Endothelial cell of umbilical vein (primary cell): ENCODE data around the gene NMRAL1. TPM values are rescaled to one million over a fixed set of nuclear protein-coding genes. Genes with fewer than 3 reads are reported as not detected.

Experiments
- BruUV-seq: library from RNA; stranded (reverse); fragments of 400-500 nt; replicated peaks from 2 replicates; lab custom pipeline; 2021; lab: Mats Ljungman, UMichigan
- CTCF ChIA-PET: fragments of 300-600, 350-600 bp; sonication (Branson Sonifier 250); formaldehyde crosslinking; loops from one replicate; lab custom pipeline; 2021; ENCODE audit warnings: antibody characterized with exemption, inconsistent platforms; lab: Charles Lee
- POLR2A ChIA-PET: fragments of 300-600, 350-600 bp; sonication (Branson Sonifier 250); formaldehyde crosslinking; loops from one replicate; lab custom pipeline; 2021; ENCODE audit warnings: antibody characterized with exemption, inconsistent platforms; lab: Charles Lee
- DNase-seq: peaks from one replicate; pipeline ENCODE4 v3.0.0-alpha.2; 2011; ENCODE audit warnings: low read depth, low spot score
- FAIRE-seq: peaks from 2 replicates; lab custom pipeline; 2011; peaks lifted over from hg19 to GRCh38; lab: Jason Lieb, UNC
- H2AFZ ChIP-seq: 2 replicates; pipeline ENCODE4 v1.6.0; 2012; ENCODE audit warnings: low read depth, low read length, control low read depth, inconsistent platforms
- H3K27ac ChIP-seq: 2 replicates; pipeline ENCODE4 v1.5.1; 2011; ENCODE audit warnings: low read depth, mild to moderate bottlenecking, control low read depth, low read length, moderate library complexity; ENCODE audit not compliant: insufficient read depth
- H3K27me3 ChIP-seq, 2 experiments: 2 replicates each; pipeline versions ENCODE4 v1.6.0 to v1.6.1; 2011; ENCODE audit warnings: low read length in 2 of 2, mixed read lengths in 1 of 2; ENCODE audit not compliant: control insufficient read depth in 2 of 2, insufficient read depth in 2 of 2
- H3K36me3 ChIP-seq, 2 experiments: 2 replicates in 1 of 2; 3 replicates in 1 of 2; pipeline ENCODE4 v1.5.1; 2011; ENCODE audit warnings: low read length in 2 of 2, mild to moderate bottlenecking in 1 of 2, moderate library complexity in 1 of 2; ENCODE audit not compliant: control insufficient read depth in 2 of 2, insufficient read depth in 2 of 2; ENCODE audit errors: extremely low read depth in 1 of 2
- H3K4me1 ChIP-seq: 3 replicates; pipeline ENCODE4 v1.5.1; 2011; ENCODE audit warnings: mild to moderate bottlenecking, low read length; ENCODE audit not compliant: control insufficient read depth, insufficient read depth; ENCODE audit errors: extremely low read depth
- H3K4me2 ChIP-seq: 2 replicates; pipeline ENCODE4 v1.6.1; 2011; ENCODE audit warnings: low read length, control low read depth, mixed read lengths; ENCODE audit not compliant: insufficient read depth
- H3K4me3 ChIP-seq, 3 experiments: fragments of 200-600 bp in 1 of 3; sonication (generic), shearing (Covaris generic) in 1 of 3; replicated peaks in 1 of 3; 2 replicates each; pipeline ENCODE4 v1.5.1; 2011 to 2016; ENCODE audit warnings: control low read depth in 3 of 3, low read length in 3 of 3, mild to moderate bottlenecking in 2 of 3, inconsistent platforms in 1 of 3, low read depth in 1 of 3, moderate library complexity in 1 of 3; ENCODE audit not compliant: insufficient read depth in 1 of 3
- H3K79me2 ChIP-seq: 2 replicates; pipeline ENCODE4 v1.6.0; 2012; ENCODE audit warnings: low read length, inconsistent platforms; ENCODE audit not compliant: control insufficient read depth, insufficient read depth
- H3K9ac ChIP-seq: replicated peaks from 2 replicates; pipeline ENCODE3; 2011; ENCODE audit warnings: low read length, control low read depth; ENCODE audit not compliant: insufficient read depth; ENCODE audit errors: extremely low read depth
- H3K9me1 ChIP-seq: replicated peaks from 3 replicates; pipeline ENCODE4 v1.6.0; 2011; ENCODE audit warnings: mild to moderate bottlenecking, low read length; ENCODE audit not compliant: control insufficient read depth, insufficient read depth; ENCODE audit errors: extremely low read depth
- H3K9me3 ChIP-seq: replicated peaks from 2 replicates; pipeline ENCODE4 v1.5.1; 2012; ENCODE audit warnings: low read length, inconsistent platforms; ENCODE audit not compliant: control insufficient read depth, insufficient read depth
- H4K20me1 ChIP-seq: replicated peaks from 2 replicates; pipeline ENCODE3; 2011; ENCODE audit warnings: mild to moderate bottlenecking, low read length; ENCODE audit not compliant: control insufficient read depth, insufficient read depth; ENCODE audit errors: extremely low read depth
- CTCF ChIP-seq, 2 donors: IDR thresholded peaks; 1 replicate in 1 of 2; 2 replicates in 1 of 2; pipeline ENCODE4 v1.5.1; 2011; ENCODE audit warnings: low read length in 2 of 2, mild to moderate bottlenecking in 2 of 2, moderate library complexity in 2 of 2, control low read depth in 1 of 2, inconsistent platforms in 1 of 2, low read depth in 1 of 2; ENCODE audit not compliant: insufficient read depth in 1 of 2; ENCODE audit errors: extremely low read depth in 1 of 2
- EZH2 ChIP-seq: IDR thresholded peaks from 2 replicates; pipeline ENCODE4 v1.6.1; 2012; ENCODE audit warnings: borderline replicate concordance, low read depth, mild to moderate bottlenecking, moderate library complexity, low read length, inconsistent platforms; ENCODE audit not compliant: severe bottlenecking
- FOS ChIP-seq: IDR thresholded peaks from 2 replicates; pipeline ENCODE4 v1.6.1; 2011; ENCODE audit warnings: mild to moderate bottlenecking, low read length, moderate library complexity, borderline replicate concordance; ENCODE audit not compliant: insufficient read depth
- GATA2 ChIP-seq: IDR thresholded peaks from 2 replicates; pipeline ENCODE4 v1.7.0; 2011; ENCODE audit warnings: low read depth, mild to moderate bottlenecking, moderate library complexity, mixed read lengths, low read length; ENCODE audit not compliant: insufficient read length, insufficient read depth
- MAX ChIP-seq: IDR thresholded peaks from 2 replicates; pipeline ENCODE4 v1.6.1; 2011; ENCODE audit not compliant: insufficient read depth, insufficient read length
- MYC ChIP-seq: IDR thresholded peaks from one replicate; pipeline ENCODE4 v1.6.1; 2011; ENCODE audit warnings: mild to moderate bottlenecking, low read depth, low read length
- POLR2AphosphoS5 ChIP-seq: IDR thresholded peaks from 2 replicates; pipeline ENCODE4 v1.6.1; 2012; ENCODE audit warnings: low read depth, mild to moderate bottlenecking, control low read depth, low read length, moderate library complexity; ENCODE audit not compliant: insufficient read depth
- dilution Hi-C: fragments of 300-500 bp; cut with MboI; formaldehyde crosslinking; loops from one replicate; pipeline ENCODE4 v1.15.0; 2019; ENCODE audit warnings: low sequenced_read_pairs; ENCODE audit not compliant: extremely low pct_ligation_motif_present
- intact Hi-C: fragments of 100-400 bp; cut with micrococcal nuclease; formaldehyde crosslinking; loops from one replicate; pipeline ENCODE4 v1.10.0; 2022
- polyA plus RNA-seq, 4 experiments: library from polyadenylated mRNA; depleted of rRNA in 3 of 4; stranded (reverse) in 3 of 4; unstranded in 1 of 4; fragments of >200 nt; gene quantifications; 2 replicates each; pipeline versions ENCODE4 v1.2.1 to v1.2.3, GENCODE V29; 2011 to 2012; ENCODE audit warnings: missing spikeins in 1 of 4
- total RNA-seq: library from RNA; stranded (reverse); gene quantifications from 2 replicates; pipeline ENCODE4 v1.2.3, GENCODE V29; 2021

The NMRAL1 gene
- total and polyA plus RNA-seq, 2 donors (not counting 3 experiments of a cell fraction or from before 2014, with no cell fraction given), result 48.0 to 84.4 TPM

- no peaks in the 10 kb centered on the region for H3K79me2 ChIP-seq
Observed at GRCh38 chr16:4522051-4522581, 47.7 kb upstream of the NMRAL1 start.

GRCh38 chr16:4520913-4521312 is 46.5 kb upstream of the NMRAL1 start:
- TF ChIP-seq FOS, result no peak
- TF ChIP-seq CTCF (IDR thresholded peaks at IDR 0.05; ENCODE audit: extremely low read depth in 1 of 2, insufficient read depth in 1 of 2, low read depth in 1 of 2, low read length in 2 of 2), result no peak
- TF ChIP-seq GATA2, result no peak
- TF ChIP-seq POLR2AphosphoS5, result no peak
- Histone ChIP-seq H3K4me2 (no peak overlapping the region), H2AFZ (no peak overlapping the region), H3K4me3 (no peak overlapping the region), H3K4me1 (peaks cover 5% of the 10 kb centered on the region), H3K9me1 (no peaks in the 10 kb centered on the region), H3K79me2 (no peaks in the 10 kb centered on the region), H3K36me3 (peaks cover 0 to 4% of the 10 kb centered on the region in 2 experiments), H3K27me3 (no peaks in the 10 kb centered on the region), H4K20me1 (no peaks in the 10 kb centered on the region), H3K27ac (no peak overlapping the region), H3K9me3 (no peaks in the 10 kb centered on the region), H3K9ac (no peak overlapping the region)
- ChIA-PET CTCF (interaction anchor here (1.0 to 1.3 kb wide), 2 partner anchors 28 to 65 kb away, joined by 3 to 5 read pairs; no protein-coding TSS in a partner anchor), POLR2A (no interaction called here)
- FAIRE-seq (no peak), DNase-seq (no peak)
- no TSS peak for BruUV-seq
- dilution Hi-C loops, result no loop called here
- intact Hi-C loops, result no loop called here

More at GRCh38 chr16:4522051-4522581, 47.7 kb upstream of the NMRAL1 start:
- Histone ChIP-seq H3K9ac (no peak overlapping the region), H4K20me1 (no peaks in the 10 kb centered on the region), H3K27ac (no peak overlapping the region), H3K9me3 (no peaks in the 10 kb centered on the region), H3K4me1 (no peaks in the 10 kb centered on the region), H3K9me1 (no peaks in the 10 kb centered on the region), H3K27me3 (no peaks in the 10 kb centered on the region), H3K4me3 (no peak overlapping the region), H2AFZ (no peak overlapping the region), H3K36me3 (peaks cover 0 to 4% of the 10 kb centered on the region in 2 experiments), H3K4me2 (no peak overlapping the region)
- no peak for FAIRE-seq
- ChIA-PET CTCF (interaction anchor here (0.6 to 1.8 kb wide), 4 partner anchors 27 to 103 kb away, joined by 3 to 6 read pairs (median 4); partner anchors contain the start of gene C16orf96), POLR2A (no interaction called here)
- no TSS peak for BruUV-seq
- TF ChIP-seq POLR2AphosphoS5 (no peak), MYC (no peak), GATA2 (no peak), FOS (no peak), EZH2 (no peak), MAX (no peak)
- no peak for DNase-seq
- intact Hi-C loops (loop anchor here (2.0 kb wide), 1 partner anchor 15 kb away; no protein-coding TSS in a partner anchor), dilution Hi-C loops (no loop called here)
